ENCODE measurements around the gene SEL1L3.

The SEL1L3 gene

DNA sequence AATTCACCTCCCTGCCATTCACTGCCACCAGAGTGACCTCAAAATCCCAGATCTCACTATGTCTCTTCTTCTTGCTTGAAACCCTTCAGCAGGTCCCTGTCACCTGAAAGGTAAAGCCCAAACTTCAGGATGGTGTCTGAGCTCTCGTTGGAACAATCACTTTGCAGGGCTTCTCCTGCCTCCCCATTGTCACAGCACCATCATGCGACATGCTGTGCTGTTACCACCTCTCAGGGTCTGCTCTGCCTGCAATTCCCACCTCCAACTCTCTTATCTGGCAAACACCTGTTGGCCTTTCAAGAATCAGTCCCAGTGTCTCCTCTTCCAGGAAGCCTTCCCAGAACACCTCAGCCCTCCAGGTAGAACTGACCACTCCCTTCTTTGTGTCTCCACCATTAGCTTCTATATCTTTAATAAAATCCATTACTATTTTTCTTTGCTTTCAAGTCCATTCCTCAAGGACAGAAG lies 46.2 kb downstream of the SEL1L3 start:
- no peak for DNase-seq

DNA sequence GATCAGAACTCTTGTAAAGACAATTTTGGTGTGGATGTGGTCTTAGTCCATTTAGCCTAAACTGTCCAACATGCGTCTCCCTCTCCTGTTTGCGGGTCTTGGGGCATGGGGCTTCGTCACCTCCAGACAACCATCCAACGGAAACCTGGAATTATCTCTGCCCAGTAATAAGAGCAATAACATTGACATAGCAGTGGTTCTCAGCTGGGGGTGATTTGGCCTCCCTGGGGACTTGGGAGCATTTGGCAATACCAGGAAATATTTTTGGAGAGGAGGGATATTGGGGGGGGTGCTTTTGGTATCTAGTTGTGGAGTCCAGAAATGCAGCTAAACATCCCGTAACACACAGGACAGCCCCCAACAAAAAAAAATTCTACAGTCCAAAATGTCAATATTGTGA lies 47.2 kb downstream of the SEL1L3 start:
- peak; percentile 89 for DNase-seq

DNA sequence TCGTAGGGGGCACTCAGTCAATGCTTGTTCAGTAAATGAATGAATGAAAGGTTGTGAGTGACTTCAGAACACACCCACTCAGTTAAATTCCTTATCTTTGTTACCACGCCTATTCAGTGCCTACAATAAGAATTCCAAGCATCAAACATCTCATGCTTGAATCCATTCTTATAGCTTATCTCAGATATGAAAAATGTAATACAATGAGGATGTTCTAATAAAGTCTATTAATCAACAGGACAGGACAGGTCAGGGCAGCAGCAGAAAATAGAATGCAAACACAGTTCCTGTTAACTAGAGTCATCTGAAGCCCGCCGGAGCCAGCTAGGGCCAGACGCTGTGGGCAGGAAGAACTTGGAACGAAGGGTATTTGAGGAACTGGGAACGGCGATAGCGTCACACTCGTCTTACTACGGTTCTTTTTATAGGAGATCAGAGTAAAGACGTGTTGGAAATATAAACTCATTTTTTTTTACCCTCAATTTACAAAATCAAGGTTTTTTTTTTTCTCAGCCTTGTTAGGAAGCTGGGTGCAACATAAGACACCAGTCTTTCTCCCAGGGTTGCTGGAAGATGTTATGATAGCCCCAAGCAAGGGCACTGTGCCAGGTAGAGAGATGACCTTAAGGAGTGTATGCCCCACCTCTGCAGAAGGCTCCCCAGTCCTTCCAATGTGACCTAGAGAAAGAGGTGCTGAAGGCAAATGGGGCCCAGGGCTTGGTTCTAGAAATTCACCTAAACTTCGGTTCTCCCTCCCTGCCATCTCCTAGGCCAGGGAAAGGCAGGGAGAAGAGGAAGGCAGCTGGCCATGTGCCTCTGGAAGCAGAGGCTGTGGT lies 48.3 kb downstream of the SEL1L3 start:
- DNase-seq, result peak; percentile 55

DNA sequence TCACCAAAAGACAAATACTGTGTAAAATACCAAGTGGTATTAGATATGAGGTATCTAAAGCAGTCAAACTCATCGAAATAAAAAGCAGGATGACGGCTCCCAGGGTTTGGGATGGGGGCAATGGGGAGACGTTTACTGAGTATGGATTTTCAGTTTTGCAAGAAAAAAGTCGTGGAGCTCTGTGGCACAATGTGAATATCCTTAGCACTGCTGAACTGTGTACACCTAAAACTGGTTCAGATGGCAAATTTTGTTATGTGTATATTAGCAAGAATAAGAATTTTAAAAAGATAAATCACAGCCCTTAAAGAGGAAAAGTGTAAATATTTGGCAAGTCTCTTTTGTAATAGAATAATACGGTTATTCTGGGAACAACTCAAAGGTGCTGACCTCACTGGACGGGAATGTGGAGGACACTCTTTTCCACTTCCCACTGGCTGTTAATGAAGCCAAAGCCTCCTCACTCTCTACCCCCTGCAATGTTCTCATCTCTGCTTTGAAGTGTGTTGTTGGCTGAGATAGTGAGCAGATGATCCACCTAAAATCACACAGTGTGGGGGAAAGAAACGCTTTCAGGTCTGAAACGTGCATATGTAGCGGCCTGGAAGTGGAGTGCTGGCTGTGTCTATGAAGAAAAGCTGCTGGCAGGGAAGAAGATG lies 49.2 kb downstream of the SEL1L3 start:
- DNase-seq, result peak; percentile 95

DNA sequence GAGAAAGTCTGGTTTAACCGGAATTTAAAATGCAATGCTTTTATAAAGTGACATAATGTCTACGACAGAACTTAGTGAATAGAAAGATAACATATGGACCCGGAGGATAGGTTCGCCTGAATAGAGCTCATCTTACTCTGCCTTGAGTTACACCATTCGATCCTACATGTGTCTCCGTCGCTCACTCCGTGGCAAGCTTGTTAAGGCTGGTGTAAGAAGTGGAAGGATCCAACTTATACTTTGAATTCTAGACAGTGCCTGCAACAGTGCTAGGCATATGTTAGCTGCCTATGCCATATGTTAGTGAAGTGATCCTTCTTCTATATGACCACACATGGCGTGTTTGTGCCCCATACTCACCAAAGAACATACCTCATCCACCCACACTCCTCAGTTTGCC lies 50.9 kb downstream of the SEL1L3 start:
- DNase-seq, result no peak

DNA sequence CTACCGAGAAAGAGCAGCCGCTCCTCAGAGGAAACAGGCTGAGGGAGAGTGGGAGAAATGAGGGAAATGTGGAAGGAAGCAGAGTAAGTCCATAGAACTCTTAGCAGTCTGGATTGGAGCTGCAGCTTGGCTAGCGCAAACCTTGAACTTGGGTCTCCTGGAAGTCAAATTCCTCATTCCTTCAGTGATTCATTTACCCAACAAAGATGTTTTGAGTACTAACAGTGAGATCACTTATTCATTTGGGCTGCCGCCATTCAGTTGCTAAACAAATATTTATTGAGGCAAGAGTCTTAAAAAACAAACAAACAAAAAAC lies 51.5 kb downstream of the SEL1L3 start:
- DNase-seq, result peak; percentile 61

DNA sequence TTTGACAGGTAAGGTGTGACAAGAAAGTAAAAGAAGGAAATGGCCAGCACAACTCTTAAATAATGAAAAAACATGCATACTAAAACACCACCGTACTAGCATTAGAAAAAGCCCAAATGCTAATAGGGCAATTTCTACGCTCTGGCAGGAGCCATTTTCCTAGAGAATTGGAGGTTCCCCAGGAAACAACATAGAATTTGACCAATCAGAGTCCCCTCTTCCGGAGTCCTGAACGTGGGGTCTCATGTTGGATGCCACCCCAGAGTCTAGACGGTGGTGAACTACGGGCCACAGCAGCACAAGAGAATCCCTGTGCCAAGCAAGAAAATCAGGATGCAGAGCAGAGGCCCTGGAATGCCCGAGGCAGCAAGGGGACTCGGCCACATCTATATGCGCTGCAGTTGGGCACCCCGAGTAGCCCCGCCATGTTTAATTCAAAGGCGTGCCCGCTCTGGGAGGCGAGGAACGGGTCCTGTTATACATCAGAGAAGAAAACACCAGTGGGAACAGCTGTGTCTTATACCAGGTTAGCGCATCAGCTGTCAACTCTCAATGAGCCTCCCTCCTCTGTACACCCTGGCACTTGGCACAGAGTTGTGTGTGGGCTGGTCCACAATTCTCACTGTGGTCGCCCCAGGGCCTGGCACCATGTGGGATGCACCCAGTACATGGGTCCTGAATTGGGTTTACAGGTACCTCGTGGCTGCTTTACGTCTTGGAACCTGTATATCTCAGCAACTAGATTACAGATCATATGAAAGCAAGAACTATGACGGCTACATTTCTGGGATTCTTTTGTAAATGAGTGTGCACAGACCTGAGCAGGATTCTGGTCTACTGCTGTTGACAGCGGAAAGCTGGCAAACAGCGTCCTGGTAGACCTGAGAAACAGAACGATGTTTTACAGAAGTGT lies 52.1 kb downstream of the SEL1L3 start:
- DNase-seq, result no peak

DNA sequence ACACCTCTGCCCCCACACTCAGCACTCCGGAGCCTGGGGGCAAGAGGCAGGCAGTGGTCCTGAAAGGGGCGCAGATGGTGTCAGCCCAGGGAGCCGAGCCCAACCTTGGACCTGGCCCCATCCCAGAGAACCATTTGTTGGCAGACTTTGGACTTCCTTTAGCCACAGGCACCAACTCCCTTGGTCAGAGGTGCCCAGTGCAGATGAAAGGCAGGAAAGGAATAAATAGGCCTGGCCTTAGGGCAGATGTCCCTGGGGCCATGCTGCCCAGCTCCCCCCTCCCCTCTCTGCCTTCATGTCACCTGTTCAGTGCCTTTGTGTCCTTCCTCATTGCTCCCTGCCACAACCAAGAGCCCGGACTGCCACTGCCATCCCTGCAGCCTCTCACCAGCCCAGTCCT lies 52.8 kb downstream of the SEL1L3 start:
- DNase-seq, result no peak

DNA sequence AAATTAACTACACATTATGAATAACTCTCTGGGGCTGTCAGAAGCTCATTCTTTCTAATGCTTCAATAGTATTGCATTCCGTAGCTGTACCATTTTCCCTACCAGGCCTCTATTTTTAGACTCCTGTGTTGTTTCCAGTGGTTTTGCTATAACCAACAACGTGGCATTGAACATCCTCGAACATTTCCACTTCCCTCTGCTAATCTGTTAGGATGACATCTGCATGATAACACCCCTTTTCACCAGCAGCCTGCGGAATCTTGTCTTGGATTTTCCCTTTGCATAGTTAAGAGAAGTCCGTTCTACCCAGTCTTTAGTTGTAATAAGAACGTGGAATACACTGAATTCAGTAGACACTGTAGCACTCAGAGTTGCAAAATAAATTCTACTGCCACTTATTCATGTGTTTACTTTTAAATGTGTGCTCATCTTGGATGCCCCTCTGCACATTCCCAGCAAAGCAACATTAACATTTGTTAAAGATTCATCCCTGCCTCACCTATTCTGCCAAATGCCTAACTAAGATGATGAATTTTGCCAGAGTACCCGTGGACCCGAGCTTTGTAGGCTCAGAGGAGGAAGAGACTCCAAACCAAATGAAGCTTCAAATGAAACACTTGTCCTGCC lies 55.6 kb downstream of the SEL1L3 start:
- peak; percentile 37 for DNase-seq

DNA sequence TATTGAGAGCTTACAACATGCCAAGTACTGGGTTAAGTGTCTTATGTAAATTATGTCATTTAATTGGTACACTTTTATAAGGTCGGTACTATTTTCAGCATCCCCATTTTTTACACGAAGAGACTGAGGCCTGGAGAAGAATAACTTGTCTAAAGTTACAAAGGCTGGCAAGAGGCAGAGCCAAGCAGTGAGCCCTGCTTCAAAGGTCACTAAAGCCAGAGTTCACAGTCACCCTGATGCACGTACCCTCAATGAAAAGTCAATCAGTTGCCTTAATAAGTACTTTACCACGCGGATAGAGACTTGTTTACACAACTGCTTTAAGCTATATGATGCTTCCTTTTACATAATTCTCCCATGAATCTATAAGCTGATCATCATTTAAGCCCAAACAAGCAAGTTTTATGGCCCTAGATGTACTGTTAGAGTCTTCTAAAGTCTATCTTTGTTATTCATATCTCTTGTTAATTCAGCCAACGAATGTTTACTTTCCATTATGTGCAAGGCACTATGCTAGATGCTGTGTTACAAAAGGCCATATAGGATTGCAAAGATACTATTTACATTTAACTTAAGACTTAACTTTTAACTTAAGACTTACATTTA lies 57.4 kb downstream of the SEL1L3 start:
- no peak for DNase-seq

DNA sequence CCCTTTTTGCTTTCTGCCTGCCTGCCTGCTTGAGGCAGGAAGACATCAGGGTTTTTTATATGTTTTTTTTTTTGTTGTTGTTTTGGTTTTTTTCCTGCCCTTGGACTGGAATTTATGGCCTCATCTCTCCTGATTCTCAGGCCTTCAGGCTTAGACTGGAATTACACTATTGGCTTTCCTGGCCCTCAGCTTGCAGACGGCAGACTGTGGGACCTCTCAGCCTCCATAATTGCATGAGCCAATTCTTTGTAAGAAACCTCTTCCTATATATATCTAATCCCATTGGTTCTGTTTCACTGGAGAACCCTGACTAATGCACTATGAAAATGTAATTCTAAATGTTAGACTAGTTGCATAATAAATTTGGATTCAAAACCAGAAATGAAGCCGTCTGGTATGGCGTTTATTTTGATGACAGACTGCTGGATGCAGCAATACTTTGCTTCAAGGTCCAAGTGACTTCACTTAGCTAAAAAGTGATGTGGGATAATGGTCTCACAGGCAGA lies 59.0 kb downstream of the SEL1L3 start:
- DNase-seq, result no peak

DNA sequence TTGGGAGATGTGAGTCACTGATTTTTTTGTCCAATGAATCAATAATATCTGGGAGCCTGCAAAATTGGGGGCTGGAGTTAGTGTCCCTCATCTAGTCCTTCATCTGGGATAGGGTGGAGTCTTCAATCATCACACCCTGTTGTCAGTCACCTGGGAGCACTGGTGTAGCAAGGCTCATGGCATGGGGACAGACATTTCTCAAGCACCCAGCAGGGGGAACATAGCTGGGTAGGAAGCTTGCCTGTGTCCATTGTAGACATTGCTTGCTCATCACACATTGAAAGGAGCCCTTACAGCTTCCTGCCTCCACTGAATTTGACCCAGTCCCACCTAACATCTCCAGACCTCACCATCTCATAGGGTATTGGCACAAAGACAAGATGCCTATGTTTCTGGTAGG lies 61.2 kb downstream of the SEL1L3 start:
- DNase-seq, result no peak

DNA sequence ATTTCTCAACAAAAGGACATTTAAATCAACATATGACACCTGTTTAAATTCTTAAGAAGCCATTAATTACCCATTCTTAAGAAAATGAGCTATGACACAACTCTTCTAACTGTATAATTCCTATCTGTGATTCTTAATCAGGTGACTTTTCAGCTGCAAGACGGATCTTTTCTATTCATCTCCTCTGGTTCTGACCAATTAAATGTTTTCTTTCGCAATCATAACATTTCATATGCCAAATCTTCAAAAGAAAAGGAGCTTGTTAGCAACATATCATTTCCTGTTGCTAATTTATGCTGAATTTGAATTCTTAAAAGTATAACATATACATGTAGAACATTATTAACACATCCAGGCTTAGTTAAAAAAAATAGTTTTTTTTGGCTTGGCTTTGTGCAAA lies 62.5 kb downstream of the SEL1L3 start:
- no peak for DNase-seq

DNA sequence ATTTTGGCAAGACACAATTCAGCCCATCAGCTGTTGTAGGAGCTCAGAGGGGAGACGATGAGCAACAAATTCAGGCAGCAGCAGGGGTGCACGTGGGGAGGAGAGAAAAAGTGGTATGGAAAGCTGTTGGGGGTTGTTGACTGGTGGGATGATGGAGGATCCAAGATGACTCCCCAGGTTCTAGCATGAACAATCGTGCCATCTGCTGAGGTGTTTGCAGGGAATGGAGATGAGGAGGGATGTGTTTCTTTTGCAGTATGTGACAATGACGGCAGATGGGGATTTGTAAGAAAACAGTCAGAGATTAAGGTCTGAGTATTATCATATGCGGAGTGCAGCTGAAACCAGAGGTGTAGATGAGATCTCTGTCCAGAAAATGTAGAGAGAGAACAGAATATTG lies 63.3 kb downstream of the SEL1L3 start:
- DNase-seq, result no peak

DNA sequence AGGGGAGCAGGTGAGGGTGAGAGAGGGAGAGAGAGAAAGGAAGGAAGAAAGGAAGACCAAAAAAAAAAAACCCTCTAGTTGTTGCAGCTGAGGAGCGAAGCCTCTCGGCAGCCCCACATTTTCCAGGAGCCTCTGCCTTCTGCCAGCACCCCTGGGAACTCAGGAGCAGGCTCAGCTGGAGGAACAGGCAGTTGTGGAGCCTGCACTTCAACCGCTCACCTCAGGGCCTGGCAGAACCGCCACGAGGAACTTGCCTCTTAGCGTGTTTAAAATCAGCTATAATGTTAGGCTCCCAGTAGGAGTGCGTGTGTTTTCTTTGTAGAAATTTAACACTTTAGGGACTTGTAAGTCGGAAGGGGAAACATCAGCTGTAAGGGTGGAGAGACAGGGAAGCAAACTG lies 65.7 kb downstream of the SEL1L3 start:
- DNase-seq, result no peak

DNA sequence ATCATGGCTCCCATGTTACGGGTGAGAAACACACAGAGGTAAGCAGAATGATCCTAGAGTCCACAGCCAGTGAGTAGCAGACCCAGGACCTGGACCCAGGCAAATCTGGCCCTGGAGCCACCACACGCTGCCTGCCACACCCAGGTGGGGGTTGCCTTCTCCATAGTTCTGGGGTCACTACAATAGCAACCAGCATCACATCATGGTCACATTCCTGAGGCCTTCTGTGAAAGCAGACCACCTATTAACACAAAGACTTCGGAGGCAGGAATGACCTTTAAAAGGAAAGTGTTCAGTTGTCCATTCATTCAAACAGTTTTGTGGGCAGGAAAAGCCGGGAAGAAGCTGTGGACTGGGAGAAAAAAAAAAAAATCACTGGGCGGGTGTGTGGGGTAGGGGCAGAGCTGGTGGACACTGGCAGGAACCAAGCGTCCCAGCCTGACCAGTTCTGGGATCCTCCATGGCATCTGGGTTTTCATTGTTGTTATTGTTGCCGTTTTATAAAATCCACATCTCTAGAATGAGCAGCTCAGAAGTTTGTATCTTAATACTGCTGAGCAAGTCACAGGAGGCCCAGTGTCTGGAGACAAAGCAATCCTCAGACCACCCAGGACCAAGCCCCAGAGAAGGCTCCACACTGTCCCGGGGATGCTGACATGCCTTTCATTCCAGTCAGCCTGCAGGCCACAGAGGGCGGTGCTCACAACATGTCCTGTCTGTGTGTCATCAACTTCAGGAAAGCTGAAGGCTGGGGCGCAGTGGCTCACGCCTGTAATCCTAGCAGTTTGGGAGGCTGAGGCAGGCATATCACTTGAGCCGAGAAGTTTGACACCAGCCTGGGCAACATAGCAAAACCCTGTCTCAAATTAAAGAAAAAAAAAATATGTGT lies 67.0 kb downstream of the SEL1L3 start:
- DNase-seq, result peak; percentile 98

DNA sequence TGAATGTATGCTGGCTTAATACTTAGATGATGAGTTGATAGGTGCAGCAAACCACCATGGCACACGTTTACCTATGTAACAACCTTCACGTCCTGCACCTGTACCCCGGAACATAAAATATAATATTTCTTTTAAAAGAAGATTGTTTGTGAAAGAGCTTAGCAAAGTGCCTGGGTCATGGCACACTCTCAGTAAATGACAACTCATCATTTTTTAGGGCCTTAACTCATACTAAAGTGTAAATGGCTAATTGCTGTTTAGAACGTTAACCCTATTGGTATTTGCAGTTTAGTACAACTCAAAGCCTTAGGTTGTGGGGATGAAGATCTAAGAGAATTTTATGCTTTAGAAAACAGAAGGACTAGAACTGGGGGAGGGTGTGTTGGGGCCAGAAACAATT lies 67.7 kb downstream of the SEL1L3 start:
- DNase-seq, result no peak

DNA sequence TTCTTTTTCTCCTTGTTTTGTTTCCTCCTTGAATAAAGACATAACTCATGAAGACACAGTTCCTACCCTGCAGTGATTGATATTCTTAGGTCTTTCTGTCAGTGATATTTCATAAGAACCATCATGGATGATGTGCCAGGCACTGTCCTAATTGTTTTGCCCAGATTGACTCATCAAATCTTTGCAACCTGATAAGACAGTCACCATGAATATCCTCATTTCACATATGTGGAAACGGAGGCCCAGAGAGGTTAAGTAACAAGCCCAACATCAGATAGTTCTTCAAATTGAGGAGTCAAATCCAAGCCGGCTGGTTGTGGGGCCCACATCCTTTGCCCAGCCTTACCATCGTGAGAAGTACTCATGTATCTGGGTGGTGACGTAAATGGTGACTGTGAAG lies 69.9 kb downstream of the SEL1L3 start:
- DNase-seq, result no peak

DNA sequence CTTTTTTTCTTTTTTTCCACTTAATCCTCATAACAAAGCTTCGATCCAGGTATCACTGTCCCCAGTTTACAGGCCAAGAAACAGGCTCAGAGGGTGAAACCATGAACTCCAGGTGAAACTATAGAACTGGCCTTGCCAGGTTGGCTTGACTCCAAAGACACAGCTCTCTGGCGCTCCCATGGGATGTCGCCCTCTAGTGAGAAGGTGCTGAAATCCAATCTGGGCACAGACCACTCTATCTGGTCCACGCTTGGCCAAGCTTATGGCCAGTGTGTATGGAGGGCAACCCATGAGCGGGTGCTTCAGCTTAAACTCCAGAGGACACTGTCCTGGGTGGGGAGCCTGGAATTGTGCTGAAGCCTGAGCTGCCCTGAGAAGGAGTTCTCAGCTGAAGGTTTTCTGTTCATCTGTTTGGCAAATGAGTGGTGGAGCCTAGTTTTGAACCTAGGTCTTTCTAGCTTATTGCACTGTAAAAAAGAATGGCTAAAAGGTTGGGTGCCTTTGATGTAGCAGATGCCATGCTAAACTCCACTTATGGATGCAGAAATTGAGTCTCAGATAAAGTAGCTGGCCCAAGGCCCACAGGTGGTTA lies 70.5 kb downstream of the SEL1L3 start:
- DNase-seq, result peak; percentile 27

DNA sequence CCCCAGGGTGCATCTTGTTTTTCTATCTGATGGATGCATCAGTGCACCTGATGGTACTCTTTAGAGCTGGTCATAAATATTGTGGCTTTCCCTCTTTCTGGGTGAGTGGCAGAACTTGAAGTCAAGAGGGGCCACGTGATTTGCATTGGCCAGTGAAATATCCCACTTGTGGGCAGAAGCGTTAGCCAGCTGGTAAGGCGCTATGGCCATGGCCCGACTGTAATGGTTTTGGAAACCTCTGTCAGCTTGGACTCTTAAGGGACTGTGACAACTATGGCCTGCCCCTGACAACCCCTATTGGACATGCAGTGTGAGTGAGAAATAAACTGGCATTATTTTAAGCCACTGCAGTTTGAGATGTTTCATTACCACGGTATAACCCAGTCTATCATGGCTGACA lies 72.8 kb downstream of the SEL1L3 start:
- DNase-seq, result no peak

All from fibroblast of skin of back (primary cell).